ENCODE results near the gene KICS2.

- TF ChIP-seq CTCF (IDR thresholded peaks at IDR 0.05; ENCODE audit: poor library complexity, severe bottlenecking) (no peak), POLR2AphosphoS5 (IDR thresholded peaks at IDR 0.05) (no peak), TAF1 (IDR thresholded peaks at IDR 0.05; ENCODE audit: low read depth) (no peak), EZH2 (IDR thresholded peaks at IDR 0.05; ENCODE audit: borderline replicate concordance, insufficient read depth, low read length, poor library complexity, severe bottlenecking) (no peak), EP300 (conservative IDR thresholded peaks at IDR 0.05; ENCODE audit: poor library complexity, severe bottlenecking) (no peak), REST (IDR thresholded peaks at IDR 0.05; ENCODE audit: borderline replicate concordance) (no peak), SMC3 (conservative IDR thresholded peaks at IDR 0.05; ENCODE audit: poor library complexity) (no peak), RAD21 (conservative IDR thresholded peaks at IDR 0.05) (no peak)
Observed at GRCh38 chr12:64184216-64184615, 37.9 kb downstream of the KICS2 start.
